IPS-18c (cell line): ENCODE results near the gene HDDC2.

Experiments used
- H3K4me3 ChIP-seq: 2 replicates; pipeline ENCODE4 v1.7.0; 2013; ENCODE audit warnings: low read depth, mild to moderate bottlenecking, low read length, moderate library complexity; ENCODE audit not compliant: insufficient read depth
- H3K9me3 ChIP-seq: one replicate; pipeline ENCODE4 v1.6.1; 2013; ENCODE audit warnings: mild to moderate bottlenecking, low read length, moderate library complexity; ENCODE audit not compliant: control insufficient read depth, insufficient read depth

HDDC2 gene

DNA sequence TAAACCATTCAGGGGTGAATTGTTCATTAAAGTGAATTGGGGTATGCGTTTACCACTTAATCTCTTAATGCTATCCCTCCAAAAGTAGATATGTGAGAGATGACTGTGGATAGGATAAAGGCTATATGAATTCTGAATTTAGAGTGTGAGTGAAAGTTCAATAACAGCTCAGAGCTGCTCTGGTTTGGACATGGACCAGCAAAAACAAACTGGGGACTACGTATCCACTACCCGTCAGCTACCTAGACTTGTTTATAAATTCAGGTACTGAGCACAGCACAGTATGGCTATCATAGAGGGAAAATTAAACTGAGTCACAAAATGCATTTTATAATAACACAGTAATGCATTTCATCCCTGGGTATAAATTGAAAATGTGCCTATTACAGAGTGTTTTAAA, 44.4 kb downstream of the HDDC2 start:
- no peak overlapping the region for H3K4me3 ChIP-seq
- H3K9me3 ChIP-seq = no peaks in the 10 kb centered on the region

DNA sequence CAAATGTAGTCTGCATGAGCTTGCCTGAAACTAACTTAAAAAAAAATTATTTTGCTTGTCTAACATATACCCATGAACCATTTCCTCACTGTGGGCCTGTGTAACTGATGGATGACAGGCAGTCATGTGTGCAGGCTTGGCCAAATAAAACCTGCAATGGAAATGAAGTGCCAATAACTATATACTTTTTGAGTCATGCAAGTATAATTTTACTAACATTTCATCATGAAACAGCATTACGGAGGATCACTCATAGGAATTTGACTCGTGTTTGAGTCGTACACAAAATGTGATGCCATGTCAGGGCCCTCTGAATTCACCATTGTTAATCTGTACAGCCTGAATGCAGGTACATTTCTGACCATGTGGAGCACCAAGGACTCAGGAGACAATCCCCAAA, 46.6 kb downstream of the HDDC2 start:
- H3K4me3 ChIP-seq = no peak overlapping the region
- no peaks in the 10 kb centered on the region for H3K9me3 ChIP-seq

- Histone ChIP-seq H3K9me3 (no peaks in the 10 kb centered on the region), H3K4me3 (no peak overlapping the region)
Observed at GRCh38 chr6:125254321-125254720, 47.4 kb downstream of the HDDC2 start.

GRCh38 chr6:125253881-125254280, 47.9 kb downstream of the HDDC2 start:
- H3K9me3 ChIP-seq = no peaks in the 10 kb centered on the region
- no peak overlapping the region for H3K4me3 ChIP-seq

DNA sequence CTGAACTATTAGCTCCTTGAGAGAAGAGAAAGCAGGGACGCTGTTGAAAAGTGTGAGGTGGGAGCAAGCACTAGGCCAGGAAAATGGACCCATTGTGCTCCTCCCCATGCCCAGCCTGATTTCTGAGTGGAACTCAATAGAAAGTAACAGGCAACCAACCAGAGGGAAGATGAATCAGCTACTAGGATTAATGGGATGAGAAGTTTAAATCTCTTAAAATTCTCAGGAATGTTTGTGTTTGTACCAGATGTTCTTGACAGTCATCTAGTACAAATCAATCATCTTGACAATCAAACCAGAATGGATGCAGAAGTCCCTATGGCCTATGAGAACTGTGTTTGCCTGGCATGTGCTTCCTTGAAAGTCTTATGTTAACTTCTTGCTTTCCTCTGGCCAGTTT, 48.9 kb downstream of the HDDC2 start:
- H3K4me3 ChIP-seq = no peak overlapping the region
- no peaks in the 10 kb centered on the region for H3K9me3 ChIP-seq

- H3K9me3 ChIP-seq = no peaks in the 10 kb centered on the region
- H3K4me3 ChIP-seq = no peak overlapping the region
Observed at GRCh38 chr6:125251516-125252220, 50.1 kb downstream of the HDDC2 start.

- Histone ChIP-seq H3K4me3 (no peak overlapping the region), H3K9me3 (no peaks in the 10 kb centered on the region)
Observed at GRCh38 chr6:125250511-125250910, 51.3 kb downstream of the HDDC2 start.

- Histone ChIP-seq H3K4me3 (no peak overlapping the region), H3K9me3 (no peaks in the 10 kb centered on the region)
Observed at GRCh38 chr6:125248136-125248535, 53.6 kb downstream of the HDDC2 start.

- H3K4me3 ChIP-seq = no peak overlapping the region
- no peaks in the 10 kb centered on the region for H3K9me3 ChIP-seq
Observed at GRCh38 chr6:125246566-125246965, 55.2 kb downstream of the HDDC2 start.

GRCh38 chr6:125245523-125246264, 56.1 kb downstream of the HDDC2 start:
- H3K9me3 ChIP-seq = no peaks in the 10 kb centered on the region
- H3K4me3 ChIP-seq = no peak overlapping the region

GRCh38 chr6:125245109-125245508, 56.7 kb downstream of the HDDC2 start:
- H3K9me3 ChIP-seq = no peaks in the 10 kb centered on the region
- no peak overlapping the region for H3K4me3 ChIP-seq

DNA sequence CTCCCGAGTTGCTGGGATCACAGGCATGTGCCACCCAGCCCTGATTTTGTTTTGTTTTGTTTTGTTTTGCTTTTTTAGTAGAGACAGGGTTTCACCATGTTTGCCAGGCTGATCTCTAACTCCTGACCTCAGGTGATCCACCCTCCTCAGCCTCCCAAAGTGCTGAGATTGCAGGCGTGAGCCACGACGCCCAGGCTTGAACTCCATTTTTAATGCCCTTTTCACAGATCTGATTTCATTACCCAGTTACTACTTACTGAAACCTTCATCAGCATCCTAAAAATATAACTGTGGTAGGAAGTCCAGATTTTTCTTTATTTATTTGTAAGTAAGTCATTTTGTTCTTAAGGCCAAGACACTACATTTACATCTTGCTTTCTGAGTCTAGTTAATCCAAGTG, 64.0 kb downstream of the HDDC2 start:
- Histone ChIP-seq H3K9me3 (no peaks in the 10 kb centered on the region), H3K4me3 (no peak overlapping the region)

- no peaks in the 10 kb centered on the region for H3K9me3 ChIP-seq
- H3K4me3 ChIP-seq = no peak overlapping the region
Observed at GRCh38 chr6:125236536-125237327, 65.0 kb downstream of the HDDC2 start.

DNA sequence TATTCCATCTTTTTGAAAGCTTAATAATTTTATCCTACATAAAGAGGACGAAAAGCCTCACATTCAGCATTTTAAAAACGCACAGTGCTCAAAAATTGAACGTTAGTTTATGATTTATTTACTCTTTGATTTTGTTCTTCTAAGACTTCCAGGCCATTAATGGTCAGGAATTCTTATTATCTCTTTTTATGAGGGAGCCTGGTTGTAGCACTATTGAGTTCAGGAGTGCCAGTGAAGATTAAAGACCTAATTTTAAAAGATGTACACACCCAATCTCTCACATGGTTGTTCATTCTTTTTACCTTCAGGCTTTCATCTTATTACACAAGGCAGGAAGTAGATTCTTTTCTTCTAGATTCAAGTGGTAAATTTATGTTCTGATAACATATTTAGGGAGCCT, 68.6 kb downstream of the HDDC2 start:
- Histone ChIP-seq H3K9me3 (no peaks in the 10 kb centered on the region), H3K4me3 (no peak overlapping the region)

DNA sequence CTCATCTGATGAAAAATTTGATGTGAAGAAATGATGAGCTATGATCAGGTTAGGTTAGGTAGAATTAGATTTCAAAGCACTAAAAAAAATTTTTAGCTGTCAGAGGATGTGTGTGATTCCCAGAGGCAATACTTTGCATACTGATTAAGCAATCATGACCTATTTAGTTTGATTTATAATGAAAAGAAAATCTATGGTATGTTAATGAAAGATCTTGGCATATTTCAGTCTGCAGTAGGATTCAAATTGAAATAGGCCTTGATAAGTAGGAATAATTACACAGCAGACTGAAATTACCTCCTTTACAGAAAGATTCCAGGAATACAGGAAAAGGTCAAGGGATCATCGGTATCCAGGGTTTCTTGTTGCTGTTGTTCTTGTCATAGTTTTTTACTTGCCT, 69.3 kb downstream of the HDDC2 start:
- no peak overlapping the region for H3K4me3 ChIP-seq
- H3K9me3 ChIP-seq = no peaks in the 10 kb centered on the region

- H3K9me3 ChIP-seq = no peaks in the 10 kb centered on the region
- H3K4me3 ChIP-seq = no peak overlapping the region
Observed at GRCh38 chr6:125231574-125232343, 70.0 kb downstream of the HDDC2 start.

GRCh38 chr6:125231133-125231532, 70.6 kb downstream of the HDDC2 start:
- Histone ChIP-seq H3K4me3 (no peak overlapping the region), H3K9me3 (no peaks in the 10 kb centered on the region)
